Sigmoid colon (tissue), 4 donors: ENCODE measurements around the gene DYNC1I1.

Experiments used
- EP300 ChIP-seq, 4 donors: sonication (generic); formaldehyde crosslinking; IDR thresholded peaks; one replicate each; pipeline ENCODE4 v1.6.1; 2017; ENCODE audit warnings: antibody characterized with exemption in 4 of 4
- POLR2AphosphoS5 ChIP-seq, 4 donors: sonication (generic); formaldehyde crosslinking; IDR thresholded peaks; one replicate each; pipeline ENCODE4 v1.6.1; 2017; ENCODE audit warnings: antibody characterized with exemption in 4 of 4
- TF ChIP-seq, protein P1 (sequence below), 4 experiments: fragments of 450-650 bp in 3 of 4; fragments of 200-600 bp in 1 of 4; IDR thresholded peaks; one replicate each; pipeline ENCODE4 v1.5.1; 2016 to 2019; ENCODE audit warnings: antibody characterized with exemption in 4 of 4, mild to moderate bottlenecking in 3 of 4, moderate library complexity in 2 of 4

DNA sequence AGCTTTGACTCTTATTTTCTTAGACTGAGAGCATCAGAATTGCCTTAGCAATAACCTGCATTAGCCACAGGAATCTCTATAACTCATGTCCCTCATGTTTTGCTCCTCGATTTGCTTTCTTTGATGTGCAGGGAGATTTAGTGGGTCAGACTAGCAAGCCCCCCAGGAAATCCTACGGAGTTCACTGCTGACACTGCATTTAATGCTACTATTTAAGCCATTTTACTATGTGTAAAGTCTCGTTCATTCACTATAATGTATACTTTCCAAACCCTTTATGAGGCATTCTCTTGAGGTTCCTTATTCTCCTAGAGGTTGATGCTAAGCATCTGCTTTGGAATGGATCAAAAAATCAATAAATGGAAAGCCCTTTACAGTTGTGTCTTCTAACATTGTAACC, 28.4 kb downstream of the DYNC1I1 start:
- TF ChIP-seq EP300 (IDR thresholded peaks at IDR 0.05): no peak
- TF ChIP-seq, protein P1, sequence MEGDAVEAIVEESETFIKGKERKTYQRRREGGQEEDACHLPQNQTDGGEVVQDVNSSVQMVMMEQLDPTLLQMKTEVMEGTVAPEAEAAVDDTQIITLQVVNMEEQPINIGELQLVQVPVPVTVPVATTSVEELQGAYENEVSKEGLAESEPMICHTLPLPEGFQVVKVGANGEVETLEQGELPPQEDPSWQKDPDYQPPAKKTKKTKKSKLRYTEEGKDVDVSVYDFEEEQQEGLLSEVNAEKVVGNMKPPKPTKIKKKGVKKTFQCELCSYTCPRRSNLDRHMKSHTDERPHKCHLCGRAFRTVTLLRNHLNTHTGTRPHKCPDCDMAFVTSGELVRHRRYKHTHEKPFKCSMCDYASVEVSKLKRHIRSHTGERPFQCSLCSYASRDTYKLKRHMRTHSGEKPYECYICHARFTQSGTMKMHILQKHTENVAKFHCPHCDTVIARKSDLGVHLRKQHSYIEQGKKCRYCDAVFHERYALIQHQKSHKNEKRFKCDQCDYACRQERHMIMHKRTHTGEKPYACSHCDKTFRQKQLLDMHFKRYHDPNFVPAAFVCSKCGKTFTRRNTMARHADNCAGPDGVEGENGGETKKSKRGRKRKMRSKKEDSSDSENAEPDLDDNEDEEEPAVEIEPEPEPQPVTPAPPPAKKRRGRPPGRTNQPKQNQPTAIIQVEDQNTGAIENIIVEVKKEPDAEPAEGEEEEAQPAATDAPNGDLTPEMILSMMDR (IDR thresholded peaks at IDR 0.05): no peak
- TF ChIP-seq POLR2AphosphoS5 (IDR thresholded peaks at IDR 0.05): no peak
